AG04450 (cell line): ENCODE results near the gene OR2AT4. TPM values are rescaled to one million over a fixed set of nuclear protein-coding genes. Genes with fewer than 3 reads are reported as not detected.

Source experiments
- CTCF ChIA-PET: fragments of 300-600, 350-600 bp; formaldehyde crosslinking; extraction: SDS; loops from one replicate; lab custom pipeline; 2022; ENCODE audit warnings: antibody characterized with exemption, inconsistent platforms; lab: Charles Lee
- POLR2A ChIA-PET: fragments of 350-600 bp; formaldehyde crosslinking; extraction: SDS; loops from one replicate; lab custom pipeline; 2021; ENCODE audit warnings: antibody characterized with exemption, inconsistent platforms; lab: Yijun Ruan, JAX
- DNase-seq: peaks from one replicate; pipeline ENCODE4 v3.0.0-alpha.2; 2011; ENCODE audit warnings: low read depth, low spot score
- H3K27ac ChIP-seq: one replicate; pipeline ENCODE4 v1.5.1; 2012; ENCODE audit warnings: low read depth, low read length, control low read depth
- H3K27me3 ChIP-seq: one replicate; pipeline ENCODE4 v1.6.0; 2012; ENCODE audit warnings: low read length; ENCODE audit not compliant: control insufficient read depth, insufficient read depth
- H3K4me3 ChIP-seq: 2 replicates; pipeline ENCODE4 v1.5.1; 2011; ENCODE audit warnings: mild to moderate bottlenecking, low read depth, low read length, control low read depth
- H3K9me3 ChIP-seq: 2 replicates; pipeline ENCODE4 v1.5.1; 2012; ENCODE audit warnings: low read length; ENCODE audit not compliant: control insufficient read depth, insufficient read depth
- polyA plus RNA-seq: library from polyadenylated mRNA; depleted of rRNA; stranded (reverse); fragments of >200 nt; gene quantifications from 2 replicates; pipeline ENCODE4 v1.2.3, GENCODE V29; 2011
- TF ChIP-seq, protein P1 (sequence below): IDR thresholded peaks from 2 replicates; pipeline ENCODE4 v1.5.1; 2011; ENCODE audit warnings: low read depth, low read length, control low read depth, inconsistent platforms

The OR2AT4 gene
- polyA plus RNA-seq, 1 experiment = not detected

DNA sequence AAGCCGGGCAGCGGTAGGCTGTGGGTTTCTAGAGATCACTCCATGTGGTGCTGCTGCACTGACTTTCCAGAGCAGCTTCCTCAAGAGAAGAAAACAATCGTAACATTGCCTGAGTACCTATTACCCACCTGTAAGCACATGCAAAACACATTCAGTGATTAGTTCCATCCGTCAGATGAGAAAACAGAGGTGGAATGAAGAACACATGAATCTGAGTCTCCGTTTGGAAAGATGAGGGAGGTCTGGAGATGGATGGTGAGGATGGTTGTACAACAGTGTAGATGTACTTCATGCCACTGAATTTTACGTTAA is 46.7 kb upstream of the OR2AT4 start:
- H3K27me3 ChIP-seq = peaks cover 19% of the 10 kb centered on the region
- peak overlapping the region; percentile 52 for H3K27ac ChIP-seq
- H3K9me3 ChIP-seq = no peaks in the 10 kb centered on the region
- DNase-seq = no peak
- no peak overlapping the region for H3K4me3 ChIP-seq
- ChIA-PET CTCF (interaction anchor here (0.6 to 11.3 kb wide), 11 partner anchors 10 to 239 kb away, joined by 3 to 216 read pairs (median 3); no protein-coding TSS in a partner anchor), POLR2A (interaction anchor here (0.8 kb wide), 1 partner anchor 52 kb away, joined by 3 read pairs; no protein-coding TSS in a partner anchor)
- TF ChIP-seq, protein P1, sequence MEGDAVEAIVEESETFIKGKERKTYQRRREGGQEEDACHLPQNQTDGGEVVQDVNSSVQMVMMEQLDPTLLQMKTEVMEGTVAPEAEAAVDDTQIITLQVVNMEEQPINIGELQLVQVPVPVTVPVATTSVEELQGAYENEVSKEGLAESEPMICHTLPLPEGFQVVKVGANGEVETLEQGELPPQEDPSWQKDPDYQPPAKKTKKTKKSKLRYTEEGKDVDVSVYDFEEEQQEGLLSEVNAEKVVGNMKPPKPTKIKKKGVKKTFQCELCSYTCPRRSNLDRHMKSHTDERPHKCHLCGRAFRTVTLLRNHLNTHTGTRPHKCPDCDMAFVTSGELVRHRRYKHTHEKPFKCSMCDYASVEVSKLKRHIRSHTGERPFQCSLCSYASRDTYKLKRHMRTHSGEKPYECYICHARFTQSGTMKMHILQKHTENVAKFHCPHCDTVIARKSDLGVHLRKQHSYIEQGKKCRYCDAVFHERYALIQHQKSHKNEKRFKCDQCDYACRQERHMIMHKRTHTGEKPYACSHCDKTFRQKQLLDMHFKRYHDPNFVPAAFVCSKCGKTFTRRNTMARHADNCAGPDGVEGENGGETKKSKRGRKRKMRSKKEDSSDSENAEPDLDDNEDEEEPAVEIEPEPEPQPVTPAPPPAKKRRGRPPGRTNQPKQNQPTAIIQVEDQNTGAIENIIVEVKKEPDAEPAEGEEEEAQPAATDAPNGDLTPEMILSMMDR = no peak

DNA sequence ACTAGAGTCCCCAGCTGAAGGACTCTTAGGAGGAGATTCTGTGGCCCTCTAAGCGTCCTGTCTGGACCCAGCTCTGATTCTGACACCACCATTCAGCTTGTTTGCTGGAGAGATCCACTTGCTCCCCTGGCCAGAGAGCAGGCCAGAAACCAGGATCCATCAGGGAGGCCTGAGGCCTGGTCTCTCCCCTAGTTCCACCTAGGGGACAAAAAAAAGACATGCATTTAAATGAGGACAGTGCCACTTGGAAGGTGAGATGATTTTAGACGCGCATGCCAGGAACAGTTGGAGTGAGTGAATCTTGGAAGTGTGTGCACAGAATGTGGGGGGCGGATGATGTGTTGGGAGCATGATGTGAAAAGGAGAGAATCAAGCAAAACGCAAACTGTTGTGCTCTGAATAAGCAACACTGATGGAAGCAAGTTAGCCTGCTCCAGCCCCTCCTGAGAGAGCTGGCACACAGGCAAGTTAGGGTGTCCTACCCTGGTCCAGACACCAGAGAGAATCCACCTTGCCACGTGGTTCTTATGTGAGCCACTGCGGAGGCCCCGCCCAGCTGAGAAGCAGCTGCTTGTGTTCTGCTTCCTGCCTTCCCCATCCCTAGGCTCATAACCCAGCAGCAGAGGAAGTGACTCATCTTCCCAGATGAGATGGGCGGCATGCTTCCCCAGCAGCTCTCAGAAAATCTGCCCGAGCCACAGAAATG is 46.2 kb upstream of the OR2AT4 start:
- Histone ChIP-seq H3K9me3 (no peaks in the 10 kb centered on the region), H3K27me3 (peaks cover 24% of the 10 kb centered on the region), H3K4me3 (no peak overlapping the region), H3K27ac (peak overlapping the region; percentile 52)
- CTCF ChIA-PET = interaction anchor here (0.6 to 11.3 kb wide), 12 partner anchors 10 to 239 kb away, joined by 3 to 216 read pairs (median 7); partner anchors contain the start of gene TPBGL
- peak; percentile 84 for DNase-seq
- TF ChIP-seq, protein P1 = no peak
- POLR2A ChIA-PET = interaction anchor here (0.6 to 0.8 kb wide), 2 partner anchors 53 to 106 kb away, joined by 3 read pairs; no protein-coding TSS in a partner anchor

DNA sequence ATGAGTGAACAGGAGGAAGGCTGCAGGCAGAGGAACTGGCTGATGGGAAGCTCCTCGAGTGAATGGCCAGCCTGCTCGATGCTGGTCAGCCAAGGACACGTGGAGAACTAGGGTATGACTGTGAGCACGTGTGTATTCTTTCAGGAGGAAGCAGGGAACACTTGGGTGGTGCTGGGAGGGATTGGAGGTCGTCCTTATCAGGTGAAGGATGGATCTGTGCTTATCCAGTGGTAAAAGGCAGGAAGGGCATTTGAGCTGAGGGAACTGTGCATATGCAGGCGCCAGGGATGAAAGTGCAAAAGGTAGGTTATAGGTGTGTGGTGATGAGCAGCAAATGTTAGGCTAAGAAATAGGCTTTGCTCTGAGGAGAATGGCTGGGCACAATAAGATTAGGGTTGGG is 44.5 kb upstream of the OR2AT4 start:
- H3K4me3 ChIP-seq = no peak overlapping the region
- H3K9me3 ChIP-seq = no peaks in the 10 kb centered on the region
- POLR2A ChIA-PET = no interaction called here
- no peak overlapping the region for H3K27ac ChIP-seq
- CTCF ChIA-PET = interaction anchor here (0.7 to 11.3 kb wide), 33 partner anchors 8 to 232 kb away, joined by 3 to 216 read pairs (median 5); partner anchors contain the start of gene TPBGL
- peaks cover 20% of the 10 kb centered on the region for H3K27me3 ChIP-seq
- no peak for DNase-seq
- TF ChIP-seq, protein P1 = no peak

DNA sequence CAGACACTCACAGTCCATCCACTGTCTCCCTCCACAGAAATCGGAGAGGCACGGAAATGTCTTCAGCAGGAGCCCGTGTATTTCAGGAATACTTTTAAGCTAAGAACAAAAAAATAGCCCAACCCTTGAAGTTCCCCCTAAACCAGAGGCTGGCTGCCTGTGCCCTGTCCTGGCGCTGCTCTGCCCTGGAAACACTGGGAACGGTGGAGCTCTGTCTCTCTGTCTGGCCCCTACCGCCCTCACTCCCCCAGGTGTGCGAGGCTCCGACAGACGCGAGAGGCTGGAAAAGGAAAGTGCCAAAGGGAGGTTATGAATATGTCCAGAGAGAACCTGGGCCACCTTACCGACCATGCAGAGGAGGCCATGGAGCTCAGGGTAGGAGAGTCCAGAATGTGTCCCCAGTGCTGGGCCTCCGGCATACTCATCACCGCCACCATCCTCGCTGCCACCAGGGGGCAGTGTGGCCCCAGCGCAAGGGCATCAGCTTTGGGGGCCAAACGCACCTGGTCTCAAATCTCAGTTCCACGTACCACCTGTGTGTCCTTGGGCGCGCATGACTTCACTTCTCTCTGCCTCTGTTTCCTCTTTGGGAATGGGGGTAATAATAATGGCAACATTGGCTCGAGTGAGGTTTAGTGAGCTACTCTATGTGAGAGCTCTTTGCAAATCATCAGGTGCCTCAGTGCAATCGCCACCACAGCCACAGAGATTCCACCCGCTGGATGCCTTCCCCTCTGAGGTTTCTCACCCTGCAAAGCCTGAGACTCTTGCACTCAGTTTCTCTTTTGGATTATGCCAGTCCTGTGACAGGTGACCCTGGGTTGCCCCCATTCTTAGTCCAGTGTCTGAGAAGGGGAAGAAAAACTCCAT is 43.8 kb upstream of the OR2AT4 start:
- POLR2A ChIA-PET = interaction anchor here (0.7 kb wide), 1 partner anchor 19 kb away, joined by 3 read pairs; no protein-coding TSS in a partner anchor
- CTCF ChIA-PET = interaction anchor here (0.5 to 11.3 kb wide), 46 partner anchors 8 to 1253 kb away, joined by 3 to 216 read pairs (median 4); partner anchors contain the start of gene TPBGL
- H3K27ac ChIP-seq = no peak overlapping the region
- H3K27me3 ChIP-seq = peaks cover 18% of the 10 kb centered on the region
- no peak overlapping the region for H3K4me3 ChIP-seq
- H3K9me3 ChIP-seq = no peaks in the 10 kb centered on the region
- TF ChIP-seq, protein P1 = peak; percentile 86
- no peak for DNase-seq
